H1 (cell line): ENCODE data around the gene CALY. TPM values are rescaled to one million over a fixed set of nuclear protein-coding genes. Genes with fewer than 3 reads are reported as not detected.

Experiments
- CTCF ChIA-PET: fragments of 300-600 bp; sonication (Branson Sonifier 250); formaldehyde crosslinking; loops from one replicate; lab custom pipeline; 2021; ENCODE audit not compliant: partially characterized antibody; lab: Charles Lee
- POLR2A ChIA-PET: fragments of 300-600 bp; sonication (Branson Sonifier 250); formaldehyde crosslinking; loops from one replicate; lab custom pipeline; 2021; ENCODE audit warnings: inconsistent platforms; ENCODE audit not compliant: partially characterized antibody; lab: Charles Lee
- DNase-seq, 2 experiments: peaks; one replicate each; pipeline versions ENCODE4 v3.0.0 to v3.0.0-alpha.2; 2010 to 2022; ENCODE audit warnings: low spot score in 2 of 2, low read depth in 1 of 2, mixed read lengths in 1 of 2
- FAIRE-seq: peaks from 2 replicates; lab custom pipeline; 2011; peaks lifted over from hg19 to GRCh38; lab: Jason Lieb, UNC
- H2AFZ ChIP-seq: 2 replicates; pipeline ENCODE4 v1.8.1; 2012; ENCODE audit warnings: low read length, inconsistent platforms
- H2AK5ac ChIP-seq: 2 replicates; pipeline ENCODE4 v1.6.1; 2013; ENCODE audit warnings: low read depth, low read length
- H2BK120ac ChIP-seq: replicated peaks from 2 replicates; pipeline ENCODE3; 2013; ENCODE audit warnings: low read depth, low read length, inconsistent platforms
- H2BK12ac ChIP-seq: 2 replicates; pipeline ENCODE4 v1.6.1; 2013; ENCODE audit warnings: low read depth, low read length
- H2BK15ac ChIP-seq: 2 replicates; pipeline ENCODE4 v1.6.1; 2013; ENCODE audit warnings: low read length
- H2BK20ac ChIP-seq: 2 replicates; pipeline ENCODE4 v1.6.1; 2013; ENCODE audit warnings: low read length
- H2BK5ac ChIP-seq: 2 replicates; pipeline ENCODE4 v1.6.1; 2013; ENCODE audit warnings: low read depth, low read length
- H3K14ac ChIP-seq: 2 replicates; pipeline ENCODE4 v1.6.1; 2013; ENCODE audit warnings: inconsistent platforms; ENCODE audit not compliant: insufficient read length
- H3K18ac ChIP-seq: 2 replicates; pipeline ENCODE4 v1.6.1; 2013; ENCODE audit warnings: low read length; ENCODE audit errors: extremely low read depth
- H3K23ac ChIP-seq: 2 replicates; pipeline ENCODE4 v1.6.1; 2013; ENCODE audit warnings: inconsistent platforms; ENCODE audit not compliant: insufficient read length
- H3K23me2 ChIP-seq: 2 replicates; pipeline ENCODE4 v1.6.1; 2013; ENCODE audit warnings: low read depth, low read length
- H3K27ac ChIP-seq: 2 replicates; pipeline ENCODE4 v1.6.1; 2011; ENCODE audit warnings: low read depth, low read length, inconsistent platforms
- H3K27me3 ChIP-seq, 4 experiments: replicated peaks in 1 of 4; 1 replicate in 1 of 4; 2 replicates in 3 of 4; pipeline versions ENCODE4 v1.6.1 to v1.8.1; 2011 to 2013; ENCODE audit warnings: low read length in 3 of 4, mild to moderate bottlenecking in 3 of 4, inconsistent platforms in 2 of 4, mixed read lengths in 2 of 4, moderate library complexity in 1 of 4; ENCODE audit not compliant: control insufficient read depth in 3 of 4, insufficient read depth in 3 of 4; ENCODE audit errors: extremely low read depth in 1 of 4
- H3K36me3 ChIP-seq, 4 experiments: 2 replicates each; pipeline versions ENCODE4 v1.6.1 to v1.8.1; 2011 to 2013; ENCODE audit warnings: mild to moderate bottlenecking in 4 of 4, low read length in 3 of 4, moderate library complexity in 2 of 4, control low read depth in 1 of 4, inconsistent platforms in 1 of 4; ENCODE audit not compliant: insufficient read depth in 4 of 4, control insufficient read depth in 2 of 4
- H3K4ac ChIP-seq: replicated peaks from 2 replicates; pipeline ENCODE3; 2013; ENCODE audit warnings: low read length, low read depth, mixed read lengths, inconsistent platforms; ENCODE audit not compliant: insufficient read length
- H3K4me1 ChIP-seq, 4 experiments: replicated peaks in 1 of 4; 1 replicate in 1 of 4; 2 replicates in 3 of 4; pipeline versions ENCODE4 v1.6.1 to v1.8.1; 2011 to 2013; ENCODE audit warnings: low read length in 3 of 4, inconsistent platforms in 2 of 4, mixed read lengths in 1 of 4; ENCODE audit not compliant: insufficient read depth in 4 of 4, control insufficient read depth in 3 of 4
- H3K4me2 ChIP-seq, 2 experiments: 2 replicates each; pipeline versions ENCODE4 v1.6.1 to v1.8.1; 2011 to 2013; ENCODE audit warnings: low read depth in 2 of 2, low read length in 2 of 2, control low read depth in 1 of 2, inconsistent platforms in 1 of 2, mild to moderate bottlenecking in 1 of 2; ENCODE audit not compliant: insufficient read depth in 1 of 2
- H3K4me3 ChIP-seq, 4 experiments: fragments of 200-600, 300-600 bp in 1 of 4; sonication (generic), shearing (Covaris generic), sonication (Bioruptor Twin) in 1 of 4; 2 replicates each; pipeline versions ENCODE4 v1.5.1 to v1.8.1; 2011 to 2016; ENCODE audit warnings: low read length in 4 of 4, low read depth in 3 of 4, control low read depth in 2 of 4, inconsistent platforms in 2 of 4, mild to moderate bottlenecking in 2 of 4, mixed read lengths in 1 of 4, moderate library complexity in 1 of 4; ENCODE audit not compliant: insufficient read depth in 2 of 4; ENCODE audit errors: extremely low read depth in 1 of 4
- H3K56ac ChIP-seq: replicated peaks from 2 replicates; pipeline ENCODE3; 2013; ENCODE audit warnings: low read depth, mild to moderate bottlenecking, mixed read lengths, low read length, inconsistent platforms; ENCODE audit not compliant: insufficient read length
- H3K79me1 ChIP-seq: 2 replicates; pipeline ENCODE4 v1.6.1; 2013; ENCODE audit warnings: low read depth, low read length, control low read depth
- H3K79me2 ChIP-seq, 2 experiments: 2 replicates each; pipeline versions ENCODE4 v1.6.1 to v1.8.1; 2012 to 2013; ENCODE audit warnings: low read length in 2 of 2, mild to moderate bottlenecking in 2 of 2, inconsistent platforms in 1 of 2; ENCODE audit not compliant: insufficient read depth in 2 of 2, control insufficient read depth in 1 of 2
- H3K9ac ChIP-seq, 4 experiments: replicated peaks in 1 of 4; 1 replicate in 1 of 4; 2 replicates in 3 of 4; pipeline versions ENCODE4 v1.6.1 to v1.8.1; 2011 to 2013; ENCODE audit warnings: low read depth in 3 of 4, low read length in 3 of 4, control low read depth in 2 of 4, mild to moderate bottlenecking in 2 of 4, moderate library complexity in 2 of 4, inconsistent platforms in 1 of 4; ENCODE audit errors: extremely low read depth in 1 of 4
- H3K9me3 ChIP-seq, 2 experiments: 2 replicates each; pipeline versions ENCODE4 v1.6.1 to v1.8.1; 2012 to 2013; ENCODE audit warnings: mild to moderate bottlenecking in 2 of 2, moderate library complexity in 2 of 2, control low read depth in 1 of 2, inconsistent platforms in 1 of 2, low read depth in 1 of 2, low read length in 1 of 2, mixed read lengths in 1 of 2; ENCODE audit not compliant: insufficient read depth in 2 of 2
- H4K20me1 ChIP-seq, 2 experiments: replicated peaks in 1 of 2; 2 replicates each; pipeline versions ENCODE3 to v1.8.1; 2011 to 2013; ENCODE audit warnings: inconsistent platforms in 2 of 2, low read length in 2 of 2, mild to moderate bottlenecking in 1 of 2; ENCODE audit not compliant: insufficient read depth in 2 of 2, control insufficient read depth in 1 of 2
- H4K5ac ChIP-seq: 2 replicates; pipeline ENCODE4 v1.6.1; 2013; ENCODE audit warnings: low read length, low read depth, mixed read lengths, inconsistent platforms; ENCODE audit not compliant: insufficient read length
- H4K8ac ChIP-seq: 2 replicates; pipeline ENCODE4 v1.8.0; 2013; ENCODE audit warnings: mild to moderate bottlenecking, moderate library complexity, low read length, inconsistent platforms; ENCODE audit not compliant: insufficient read depth; ENCODE audit errors: extremely low read depth
- H4K91ac ChIP-seq: replicated peaks from 2 replicates; pipeline ENCODE3; 2013; ENCODE audit warnings: low read length, mixed read lengths, inconsistent platforms; ENCODE audit not compliant: insufficient read length
- CHD2 ChIP-seq: IDR thresholded peaks from 2 replicates; pipeline ENCODE4 v1.6.1; 2012; ENCODE audit warnings: low read length, improper control_type of control experiment
- EGR1 ChIP-seq: IDR thresholded peaks from 2 replicates; pipeline ENCODE4 v1.6.1; 2011; ENCODE audit warnings: low read depth, low read length, borderline replicate concordance
- EP300 ChIP-seq, 2 experiments: IDR thresholded peaks; 1 replicate in 1 of 2; 2 replicates in 1 of 2; pipeline ENCODE4 v1.6.1; 2011 to 2012; ENCODE audit warnings: low read depth in 2 of 2, low read length in 2 of 2, mild to moderate bottlenecking in 2 of 2, borderline replicate concordance in 1 of 2, inconsistent platforms in 1 of 2, moderate library complexity in 1 of 2
- GABPA ChIP-seq: IDR thresholded peaks from 2 replicates; pipeline ENCODE4 v1.6.1; 2011; ENCODE audit warnings: mild to moderate bottlenecking, low read length, moderate library complexity, borderline replicate concordance; ENCODE audit not compliant: insufficient read depth
- GTF2F1 ChIP-seq: IDR thresholded peaks from 2 replicates; pipeline ENCODE4 v1.6.1; 2012; ENCODE audit warnings: low read depth, low read length, improper control_type of control experiment, borderline replicate concordance
- HDAC2 ChIP-seq, 2 experiments: fragments of 300-600 bp in 1 of 2; sonication (generic) in 1 of 2; IDR thresholded peaks; 2 replicates each; pipeline ENCODE4 v1.6.1; 2011 to 2012; ENCODE audit warnings: low read depth in 2 of 2, low read length in 2 of 2, mild to moderate bottlenecking in 2 of 2, moderate library complexity in 2 of 2, borderline replicate concordance in 1 of 2, inconsistent platforms in 1 of 2
- JUN ChIP-seq: IDR thresholded peaks from 2 replicates; pipeline ENCODE4 v1.6.1; 2011; ENCODE audit warnings: low read depth, mild to moderate bottlenecking, improper control_type of control experiment, low read length
- MAX ChIP-seq: IDR thresholded peaks from 2 replicates; pipeline ENCODE4 v1.6.1; 2012; ENCODE audit warnings: inconsistent platforms
- SAP30 ChIP-seq: fragments of 300-600 bp; sonication (generic); IDR thresholded peaks from 2 replicates; pipeline ENCODE4 v1.7.1; 2012; ENCODE audit warnings: low read length, moderate library complexity, mild to moderate bottlenecking, inconsistent platforms; ENCODE audit not compliant: insufficient read depth, insufficient replicate concordance
- SIX5 ChIP-seq: IDR thresholded peaks from 2 replicates; pipeline ENCODE4 v1.6.1; 2011; ENCODE audit warnings: mild to moderate bottlenecking, low read depth, low read length
- SUZ12 ChIP-seq: fragments of 200-600 bp; sonication (generic); IDR thresholded peaks from 2 replicates; pipeline ENCODE4 v1.6.1; 2012; ENCODE audit warnings: mild to moderate bottlenecking, inconsistent platforms, low read length, moderate library complexity, mixed read lengths
- TAF7 ChIP-seq: optimal IDR thresholded peaks from 2 replicates; pipeline ENCODE3; 2011; ENCODE audit warnings: low read depth, mild to moderate bottlenecking, inconsistent platforms, low read length, moderate library complexity, borderline replicate concordance
- TEAD4 ChIP-seq: IDR thresholded peaks from 2 replicates; pipeline ENCODE4 v1.6.1; 2012; ENCODE audit warnings: low read depth, low read length, inconsistent platforms, mixed read lengths
- WGBS, 2 experiments: shearing (Covaris generic) in 1 of 2; methylation state at CpG; one replicate each; pipeline versions ENCODE4 v1.1.6 to v1.1.7; 2013 to 2015; ENCODE audit warnings: low lambda C conversion rate in 2 of 2, mixed read lengths in 2 of 2, inconsistent platforms in 1 of 2, low coverage in 1 of 2, missing lambda C conversion rate in 1 of 2; ENCODE audit not compliant: insufficient replicate concordance in 2 of 2, insufficient coverage in 1 of 2, insufficient read length in 1 of 2; ENCODE audit errors: extremely low coverage in 1 of 2, missing lambda C conversion rate in 1 of 2; 5-methylcytosine and 5-hydroxymethylcytosine counted together
- polyA plus RNA-seq, 7 experiments: library from polyadenylated mRNA; depleted of rRNA in 3 of 7; stranded (reverse) in 5 of 7; unstranded in 2 of 7; fragments of >200 nt in 5 of 7; fragments of 200-250 nt in 2 of 7; gene quantifications; 1 replicate in 5 of 7; 2 replicates in 1 of 7; 4 replicates in 1 of 7; pipeline versions ENCODE4 v1.2.1 to v1.2.3, GENCODE V29; 2011 to 2013; ENCODE audit warnings: missing spikeins in 2 of 7, mixed read lengths in 2 of 7
- total RNA-seq: library from RNA; stranded (reverse); fragmentation: NEBNext Ultra II Directional; extraction: Animal tissue kit (Norgen Biotek cat#: 25700); gene quantifications from 2 replicates; pipeline ENCODE4 v1.2.1, GENCODE V29; 2021

The CALY gene
- total and polyA plus RNA-seq, 2 of the 8 experiments (the other 6 are each of a cell fraction or from before 2014, with no cell fraction given), result 1.3 to 1.5 TPM

- H3K4me3 ChIP-seq, result no peak overlapping the region
- H4K91ac ChIP-seq, result no peak overlapping the region
- no peak overlapping the region for H3K9ac ChIP-seq
- H4K20me1 ChIP-seq, result peaks cover 0 to 3% of the 10 kb centered on the region in 2 experiments
- no peak overlapping the region for H2BK20ac ChIP-seq
- no peak overlapping the region for H3K4ac ChIP-seq
- ChIA-PET POLR2A (interaction anchor here (0.6 to 1.3 kb wide), 2 partner anchors 47 to 57 kb away, joined by 3 to 4 read pairs; no protein-coding TSS in a partner anchor), CTCF (interaction anchor here (0.9 to 3.5 kb wide), 8 partner anchors 9 to 94 kb away, joined by 3 to 23 read pairs (median 6); partner anchors contain the start of gene PRAP1)
- no peak overlapping the region for H2AFZ ChIP-seq
- H3K27ac ChIP-seq, result no peak overlapping the region
- no peaks in the 10 kb centered on the region for H3K79me2 ChIP-seq
- H3K14ac ChIP-seq, result no peak overlapping the region
- H2BK5ac ChIP-seq, result no peak overlapping the region
- H3K23me2 ChIP-seq, result peaks cover 2% of the 10 kb centered on the region; the same call in 1 of the 2 replicates
- no peaks in the 10 kb centered on the region; a peak in 1 of 7 replicates for H3K4me1 ChIP-seq
- H2BK12ac ChIP-seq, result no peak overlapping the region
- no peak overlapping the region for H2AK5ac ChIP-seq
- H3K36me3 ChIP-seq, result peaks cover 4 to 19% (median 5%) of the 10 kb centered on the region in 4 experiments; a peak in 7 of 8 replicates
- H3K56ac ChIP-seq, result no peak overlapping the region
- H4K8ac ChIP-seq, result no peak overlapping the region
- no peak overlapping the region for H3K18ac ChIP-seq
- peaks cover 0 to 8% (median 4%) of the 10 kb centered on the region in 4 experiments; a peak in 5 of 7 replicates for H3K27me3 ChIP-seq
- WGBS, 2 experiments, result 90% methylated on average over 12 of the region's 12 CpGs; no CpG with 5 or more reads in 1 of the 2 experiments
- no peak overlapping the region for H2BK120ac ChIP-seq
- H3K9me3 ChIP-seq, result no peaks in the 10 kb centered on the region
- H4K5ac ChIP-seq, result no peak overlapping the region
- no peak overlapping the region for H3K4me2 ChIP-seq
- FAIRE-seq (no peak), DNase-seq (no peak)
- no peak overlapping the region for H3K23ac ChIP-seq
- H3K79me1 ChIP-seq, result no peaks in the 10 kb centered on the region
- no peak overlapping the region for H2BK15ac ChIP-seq
- TF ChIP-seq HDAC2 (IDR thresholded peaks at IDR 0.05; ENCODE audit: borderline replicate concordance in 1 of 2, low read depth in 2 of 2, low read length in 2 of 2), result no peak
- no peak for TF ChIP-seq CHD2
- TF ChIP-seq EGR1, result no peak
- TF ChIP-seq TAF7, result no peak
- TF ChIP-seq SAP30, result no peak
- no peak for TF ChIP-seq MAX
- no peak for TF ChIP-seq JUN
- no peak for TF ChIP-seq TEAD4
- no peak for TF ChIP-seq EP300 (IDR thresholded peaks at IDR 0.05; ENCODE audit: borderline replicate concordance in 1 of 2, low read depth in 2 of 2, low read length in 2 of 2)
- no peak for TF ChIP-seq GABPA
- TF ChIP-seq SUZ12, result no peak
- TF ChIP-seq SIX5, result no peak
- TF ChIP-seq GTF2F1, result no peak
These were observed 21.8 kb downstream of the CALY start for GRCh38 chr10:133314911-133315310.
